Chondrocyte (in vitro differentiated cells): Measurements from ENCODE around the gene ANO6. TPM values are rescaled to one million over a fixed set of nuclear protein-coding genes. Genes with fewer than 3 reads are reported as not detected.

Experiments
- DNase-seq: peaks from one replicate; pipeline ENCODE4 v3.0.0; 2021; ENCODE audit warnings: mixed read lengths, low spot score
- H3K27ac Mint-ChIP-seq: one replicate; pipeline ENCODE4 v1.8.0; 2021; ENCODE audit warnings: mild to moderate bottlenecking, moderate library complexity, mixed read lengths; ENCODE audit not compliant: unreplicated experiment
- H3K27me3 Mint-ChIP-seq: 2 replicates; pipeline ENCODE4 v1.8.0; 2021; ENCODE audit warnings: low read depth, mixed read lengths
- H3K36me3 Mint-ChIP-seq: 2 replicates; pipeline ENCODE4 v1.8.0; 2021; ENCODE audit warnings: low read depth, mixed read lengths
- H3K4me1 Mint-ChIP-seq: 2 replicates; pipeline ENCODE4 v1.8.0; 2021; ENCODE audit warnings: low read depth, mild to moderate bottlenecking, mixed read lengths
- H3K4me3 Mint-ChIP-seq: one replicate; pipeline ENCODE4 v1.8.0; 2021; ENCODE audit warnings: mild to moderate bottlenecking, moderate library complexity, mixed read lengths; ENCODE audit not compliant: unreplicated experiment
- H3K9me3 Mint-ChIP-seq: 2 replicates; pipeline ENCODE4 v1.8.0; 2021; ENCODE audit warnings: low read depth, mixed read lengths
- CTCF ChIP-seq: fragments of 200-600 bp; sonication (generic); IDR thresholded peaks from 2 replicates; pipeline ENCODE4 v1.5.0; 2021; ENCODE audit warnings: antibody characterized with exemption, mild to moderate bottlenecking, moderate library complexity
- total RNA-seq: library from RNA; stranded (reverse); gene quantifications from 3 replicates; pipeline ENCODE4 v1.2.1, GENCODE V29; 2021

ANO6 gene
- total RNA-seq, 1 donor from 2014 or later = 75.8 TPM

DNA sequence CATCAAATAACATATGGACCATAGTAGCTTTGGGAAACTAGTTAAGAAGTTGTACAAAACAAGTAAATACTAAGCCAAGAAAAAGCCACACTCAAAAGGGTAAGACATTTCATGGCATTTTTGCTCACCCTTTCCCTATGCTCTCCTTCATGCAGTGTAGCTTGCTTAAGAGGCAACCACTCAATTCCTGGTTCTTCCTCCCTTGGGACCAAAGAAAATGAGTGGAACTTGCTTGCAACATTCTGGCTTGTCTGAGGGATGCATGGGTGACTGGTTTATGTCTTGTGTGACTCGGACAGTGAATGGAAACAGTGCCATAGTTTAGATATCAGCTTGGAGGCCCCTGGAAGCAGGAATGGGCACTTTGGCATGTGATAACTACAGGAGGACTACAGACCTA, 261.6 kb downstream of the ANO6 start:
- DNase-seq = no peak
- Mint-ChIP-seq H3K4me1 (no peaks in the 10 kb centered on the region), H3K36me3 (peaks cover 6% of the 10 kb centered on the region), H3K4me3 (no peak overlapping the region), H3K9me3 (peaks cover 27% of the 10 kb centered on the region), H3K27me3 (peaks cover 8% of the 10 kb centered on the region), H3K27ac (no peak overlapping the region)
- TF ChIP-seq CTCF = no peak

GRCh38 chr12:45478931-45479330, 263.0 kb downstream of the ANO6 start:
- no peak for TF ChIP-seq CTCF
- Mint-ChIP-seq H3K9me3 (peaks cover 20% of the 10 kb centered on the region), H3K27ac (no peak overlapping the region), H3K4me3 (no peak overlapping the region), H3K27me3 (peaks cover 7% of the 10 kb centered on the region), H3K36me3 (peaks cover 6% of the 10 kb centered on the region), H3K4me1 (no peaks in the 10 kb centered on the region)
- DNase-seq = no peak

- Mint-ChIP-seq H3K36me3 (peaks cover 6% of the 10 kb centered on the region), H3K4me3 (no peak overlapping the region), H3K9me3 (peaks cover 18% of the 10 kb centered on the region), H3K27ac (no peak overlapping the region), H3K4me1 (no peaks in the 10 kb centered on the region), H3K27me3 (peaks cover 5% of the 10 kb centered on the region)
- DNase-seq = no peak
- TF ChIP-seq CTCF = no peak
Observed at GRCh38 chr12:45481746-45482145, 265.9 kb downstream of the ANO6 start.

DNA sequence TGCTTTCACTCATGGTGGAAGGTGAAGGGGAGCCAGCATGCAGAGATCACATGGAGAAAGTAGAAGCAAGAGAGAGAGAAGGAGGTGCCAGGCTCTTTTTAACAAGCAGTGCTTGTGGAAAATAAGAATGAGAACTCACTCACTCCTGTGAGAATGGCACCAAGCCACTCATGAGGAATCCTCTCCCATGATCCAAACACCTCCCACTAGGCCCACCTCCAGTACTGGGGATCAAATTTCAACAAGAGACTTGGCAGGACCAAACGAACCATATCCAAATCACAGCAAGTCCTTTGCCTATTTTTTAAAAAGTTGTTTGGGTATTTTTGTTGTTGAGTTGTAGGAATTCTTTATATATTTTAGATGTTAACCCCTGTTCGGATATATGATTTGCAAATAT, 267.7 kb downstream of the ANO6 start:
- Mint-ChIP-seq H3K36me3 (peaks cover 4% of the 10 kb centered on the region), H3K4me3 (no peak overlapping the region), H3K27ac (no peak overlapping the region), H3K9me3 (peaks cover 10% of the 10 kb centered on the region), H3K4me1 (no peaks in the 10 kb centered on the region), H3K27me3 (peaks cover 4% of the 10 kb centered on the region)
- no peak for TF ChIP-seq CTCF
- no peak for DNase-seq

Other genes starting within 250 kb of the ANO6 start
- not detected in 3 replicates for gene DBX2, start 165.0 kb upstream of the ANO6 start, total RNA-seq